GM19455 (cell line): ENCODE data around the gene RNF26.

Experiments
- ATAC-seq: cut with Tn5 transposase; IDR thresholded peaks from one replicate; pipeline ENCODE4 v1.9.1; 2021; ENCODE audit not compliant: unreplicated experiment

Gene RNF26

DNA sequence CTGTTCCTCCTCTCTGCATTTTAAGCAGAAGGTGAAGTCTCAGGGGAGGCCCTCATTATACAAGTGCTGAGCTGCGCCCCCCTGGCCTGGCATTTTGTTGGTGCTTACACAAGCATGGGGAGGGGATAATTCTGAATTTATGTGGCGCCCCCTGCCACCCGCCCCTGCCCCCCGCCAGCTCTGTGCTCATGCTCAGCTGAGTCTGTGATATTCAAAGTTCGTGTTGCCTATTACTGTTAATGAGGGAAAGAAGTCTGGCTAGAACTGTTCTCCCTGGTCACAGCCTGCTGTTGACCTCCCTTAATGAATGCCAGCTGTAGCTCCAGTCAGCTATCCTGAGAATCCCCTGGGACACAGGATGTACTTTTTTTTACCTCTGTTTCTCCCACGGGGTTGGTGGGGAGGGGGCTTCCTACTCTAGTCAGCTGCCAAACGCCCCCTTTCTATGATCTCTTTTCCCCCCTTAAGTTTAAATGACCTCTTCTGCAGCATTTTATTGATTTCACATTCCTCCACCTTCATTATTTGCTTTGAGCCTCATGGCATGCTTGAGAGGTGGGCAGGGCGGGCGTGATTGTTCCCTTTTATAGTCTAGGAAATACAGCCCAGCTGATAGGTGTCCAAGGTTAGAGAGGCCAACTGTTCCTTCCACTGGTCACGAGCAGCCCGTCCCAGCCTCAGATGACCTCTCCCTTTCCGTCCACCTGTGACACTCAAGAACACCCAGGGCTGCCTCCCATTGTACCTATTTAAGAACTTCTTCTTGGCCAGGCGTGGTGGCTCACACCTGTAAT, 35.0 kb downstream of the RNF26 start:
- ATAC-seq = no peak

GRCh38 chr11:119370486-119371046, 36.2 kb downstream of the RNF26 start:
- ATAC-seq = no peak

GRCh38 chr11:119371067-119371601, 36.8 kb downstream of the RNF26 start:
- ATAC-seq = no peak

DNA sequence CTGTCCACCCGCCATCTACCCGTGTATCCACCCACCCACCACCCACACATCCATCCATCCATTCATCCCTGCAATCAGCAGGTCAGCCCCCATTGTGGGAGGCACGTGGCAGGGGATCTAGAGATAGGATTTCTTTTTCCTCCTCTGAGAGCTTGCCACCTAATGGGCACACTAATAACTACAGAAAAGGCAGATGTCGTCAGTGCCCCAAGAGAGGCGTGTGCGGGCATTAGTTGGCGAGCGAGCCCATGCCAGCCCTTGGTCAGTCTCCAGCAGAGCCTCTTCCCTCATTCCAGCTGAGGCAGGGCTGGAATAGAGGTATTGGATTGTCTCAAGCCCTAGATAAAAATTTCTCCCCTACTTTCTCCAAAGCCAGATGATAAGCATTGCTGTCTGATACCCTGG, 37.5 kb downstream of the RNF26 start:
- ATAC-seq = no peak

GRCh38 chr11:119372260-119373058, 38.1 kb downstream of the RNF26 start:
- no peak for ATAC-seq

- ATAC-seq = no peak
Measured at GRCh38 chr11:119373059-119373920, 39.0 kb downstream of the RNF26 start.

GRCh38 chr11:119373921-119374631, 39.7 kb downstream of the RNF26 start:
- no peak for ATAC-seq

- ATAC-seq = no peak
Measured at GRCh38 chr11:119374632-119375336, 40.5 kb downstream of the RNF26 start.

- no peak for ATAC-seq
Measured at GRCh38 chr11:119375337-119376196, 41.2 kb downstream of the RNF26 start.

GRCh38 chr11:119376197-119376847, 42.0 kb downstream of the RNF26 start:
- ATAC-seq = no peak

DNA sequence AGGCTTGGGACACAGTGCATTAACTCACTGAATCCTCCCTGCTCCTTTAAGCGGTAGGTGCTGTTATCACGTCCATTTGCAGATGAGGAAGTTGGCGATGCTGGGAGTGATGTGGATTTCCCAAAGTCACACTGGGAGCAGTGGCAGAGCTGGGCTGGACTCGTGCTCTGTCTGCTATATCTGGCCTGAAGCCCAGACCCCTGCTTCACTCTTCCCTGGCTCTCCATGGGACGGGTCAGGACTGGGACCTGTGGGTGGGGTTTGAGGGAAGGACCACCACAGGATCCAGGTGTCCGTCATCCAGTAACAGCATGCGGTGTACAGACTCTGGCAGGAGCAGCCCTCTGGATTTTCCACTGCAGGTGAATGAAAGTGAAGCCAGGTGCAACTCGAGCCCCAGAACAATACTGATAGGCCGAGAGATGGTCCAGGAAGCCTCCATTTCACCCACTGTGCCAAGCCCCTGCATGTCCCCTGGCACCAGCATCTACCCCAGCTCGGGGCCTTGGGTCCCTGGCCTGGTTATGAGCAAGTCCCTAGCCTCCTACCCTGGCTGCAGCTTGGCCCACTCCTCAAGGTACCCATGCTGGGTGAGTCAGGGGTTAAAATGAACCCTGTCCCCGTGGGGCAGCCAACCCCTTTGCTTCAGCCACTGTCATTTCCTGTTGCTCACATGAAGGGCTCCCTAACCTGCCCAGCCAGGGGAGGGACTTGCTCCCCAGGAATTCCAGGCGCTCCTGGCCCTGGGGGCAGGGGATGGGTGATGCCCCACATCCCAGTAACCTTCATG, 43.0 kb downstream of the RNF26 start:
- ATAC-seq = no peak

DNA sequence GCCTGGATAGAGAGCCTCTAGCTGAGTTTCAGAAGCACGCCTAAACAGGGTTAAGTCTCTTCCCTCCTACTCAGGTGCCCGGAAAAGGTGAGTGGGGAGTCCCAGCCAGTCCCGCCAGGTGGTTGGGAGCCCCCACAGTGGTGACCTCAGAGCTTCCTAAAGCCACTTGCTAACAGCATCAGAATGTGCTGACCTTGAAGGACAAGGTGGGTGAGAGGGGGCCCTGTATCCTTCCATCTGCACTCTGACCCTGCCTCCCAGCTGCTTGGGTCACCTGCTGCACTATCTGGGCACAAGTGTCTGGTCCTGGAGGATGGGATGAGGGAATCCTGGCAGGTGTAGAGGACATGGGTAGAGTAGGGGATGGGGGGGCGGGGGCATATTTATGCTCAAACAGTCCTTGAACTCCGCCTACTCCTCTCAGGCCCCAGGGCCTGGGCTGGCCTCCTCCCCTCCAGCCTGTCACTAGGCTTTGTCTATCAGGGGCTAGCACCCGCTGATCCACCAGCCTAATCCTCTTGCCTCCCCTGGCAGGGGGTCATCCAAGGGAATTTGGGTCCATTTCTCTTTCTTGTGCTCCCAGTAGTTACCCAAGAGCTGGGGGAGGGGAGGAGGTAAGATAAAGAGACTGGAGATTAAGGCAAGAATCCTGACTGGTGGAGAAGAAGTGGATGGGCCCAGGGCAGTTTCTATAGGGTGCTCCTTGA, 43.8 kb downstream of the RNF26 start:
- ATAC-seq = no peak

DNA sequence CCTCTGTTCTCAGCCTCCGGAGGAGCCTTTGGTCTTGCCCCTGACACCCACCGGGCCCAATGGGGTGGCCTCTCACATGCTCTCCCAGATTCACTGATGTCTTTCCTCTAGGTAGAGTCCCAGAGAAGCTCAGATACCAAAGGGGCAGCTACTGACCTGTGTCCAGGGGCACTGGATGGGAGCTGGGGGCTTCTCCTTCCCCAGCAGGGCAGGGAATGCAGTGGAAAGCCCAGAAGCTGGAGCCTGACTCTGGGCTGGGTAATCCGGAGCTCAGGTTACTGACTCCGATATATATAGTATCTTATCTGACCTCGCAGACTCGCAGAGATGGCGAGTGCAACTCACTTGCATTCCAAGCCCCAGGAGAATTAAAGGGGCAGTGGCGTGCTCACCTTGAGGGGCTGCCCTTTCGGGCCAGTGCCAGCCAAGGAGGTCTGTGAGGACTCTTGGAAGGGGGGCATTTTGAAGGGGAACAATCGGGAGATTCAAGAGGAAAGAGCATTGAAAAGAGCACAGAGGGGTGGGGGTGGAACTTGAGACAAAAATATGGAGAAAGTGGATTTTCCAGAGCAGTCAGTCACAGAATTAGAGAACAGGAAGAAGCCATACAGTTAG, 44.6 kb downstream of the RNF26 start:
- ATAC-seq = no peak

- no peak for ATAC-seq
Measured at GRCh38 chr11:119380160-119380826, 46.0 kb downstream of the RNF26 start.

- ATAC-seq = no peak
Measured at GRCh38 chr11:119380827-119381180, 46.5 kb downstream of the RNF26 start.
